K562 (cell line): ENCODE measurements around the gene UBE2L3. TPM values are rescaled to one million over a fixed set of nuclear protein-coding genes. Genes with fewer than 3 reads are reported as not detected.

Experiments used
- CCNT2 ChIP-seq: IDR thresholded peaks from 2 replicates; pipeline ENCODE4 v1.6.1; 2011; ENCODE audit warnings: borderline replicate concordance, low read depth, mild to moderate bottlenecking, moderate library complexity, mixed read lengths, low read length; ENCODE audit not compliant: insufficient read length; ENCODE audit errors: extremely low read depth
- EHMT2 ChIP-seq: fragments of 450-650 bp; IDR thresholded peaks from 2 replicates; pipeline ENCODE4 v1.6.1; 2018; ENCODE audit warnings: antibody characterized with exemption
- GABPA ChIP-seq: fragments of 200-800 bp; sonication (Bioruptor generic); conservative IDR thresholded peaks from 2 replicates; pipeline ENCODE4 v1.6.1; 2016; ENCODE audit warnings: low read depth, missing genetic modification characterization, missing compliant biosample characterization
- GTF2A2 ChIP-seq: IDR thresholded peaks from 2 replicates; pipeline ENCODE4 v1.6.1; 2016; ENCODE audit warnings: mild to moderate bottlenecking, missing genetic modification characterization, missing compliant biosample characterization
- GTF2F1 ChIP-seq: IDR thresholded peaks from 2 replicates; pipeline ENCODE4 v1.6.1; 2011; ENCODE audit warnings: low read depth, low read length, improper control_type of control experiment
- HOXB6 ChIP-seq: fragments of 250-450 bp; sonication (Bioruptor Pico); IDR thresholded peaks from 2 replicates; pipeline ENCODE4 v1.5.1; 2022; ENCODE audit warnings: mild to moderate bottlenecking, borderline replicate concordance
- JUN ChIP-seq, 2 experiments: sonication (generic) in 1 of 2; formaldehyde crosslinking in 1 of 2; IDR thresholded peaks; 2 replicates each; pipeline versions ENCODE4 v1.6.1 to v1.8.0; 2012 to 2022; ENCODE audit warnings: borderline replicate concordance in 2 of 2, mild to moderate bottlenecking in 2 of 2, improper control_type of control experiment in 1 of 2, low read depth in 1 of 2, low read length in 1 of 2, missing genetic modification reagents in 1 of 2
- MEIS2 ChIP-seq: fragments of 450-650 bp; IDR thresholded peaks from 2 replicates; pipeline ENCODE4 v1.6.1; 2014; ENCODE audit warnings: mild to moderate bottlenecking; ENCODE audit not compliant: partially characterized antibody
- POLR2AphosphoS2 ChIP-seq: IDR thresholded peaks from 2 replicates; pipeline ENCODE4 v1.6.1; 2012; ENCODE audit warnings: low read length, improper control_type of control experiment
- RBM39 ChIP-seq: fragments of 200-400 bp; formaldehyde crosslinking; optimal IDR thresholded peaks from 2 replicates; pipeline ENCODE3; 2018; ENCODE audit warnings: low read depth, low read length
- SIRT6 ChIP-seq: IDR thresholded peaks from one replicate; pipeline ENCODE4 v1.6.1; 2012; ENCODE audit warnings: low read depth, mild to moderate bottlenecking, control low read depth, inconsistent platforms, low read length, moderate library complexity
- SMC3 ChIP-seq: conservative IDR thresholded peaks from 2 replicates; pipeline ENCODE4 v1.6.1; 2011; ENCODE audit warnings: low read depth, low read length, improper control_type of control experiment; ENCODE audit not compliant: insufficient read depth
- WHSC1 ChIP-seq: IDR thresholded peaks from one replicate; pipeline ENCODE4 v1.6.1; 2012; ENCODE audit warnings: low read length, control low read depth, inconsistent platforms
- polyA plus RNA-seq, 8 experiments: library from polyadenylated mRNA; depleted of rRNA in 4 of 8; stranded (reverse) in 5 of 8; unstranded in 3 of 8; fragments of >200 nt; fragmentation: Nextera tagmentation in 2 of 8; fragmentation: Illumina TruSeq in 1 of 8; extraction: Ambion mirVana in 2 of 8; extraction: Trizol in 1 of 8; gene quantifications; 2 replicates each; pipeline versions ENCODE4 v1.2.1 to v1.2.3, GENCODE V29; 2011 to 2014; ENCODE audit warnings: inconsistent platforms in 1 of 8, missing spikeins in 1 of 8
- total RNA-seq, 7 experiments: library from RNA; depleted of rRNA in 6 of 7; stranded (reverse); fragments of >200 nt in 6 of 7; fragmentation: Illumina TruSeq in 2 of 7; extraction: Trizol in 2 of 7; gene quantifications; 2 replicates each; pipeline versions ENCODE4 v1.2.1 to v1.2.3, GENCODE V29; 2011 to 2021; ENCODE audit warnings: low replicate concordance in 1 of 7
- TF ChIP-seq, protein P1 (sequence below): sonication (generic); formaldehyde crosslinking; IDR thresholded peaks from 2 replicates; pipeline ENCODE4 v1.8.1; 2023; ENCODE audit warnings: mild to moderate bottlenecking, missing genetic modification reagents, moderate library complexity
- TF ChIP-seq, protein P2 (sequence below): fragments of 450-650 bp; IDR thresholded peaks from 2 replicates; pipeline ENCODE4 v1.6.1; 2016; ENCODE audit warnings: mild to moderate bottlenecking, moderate library complexity

Gene UBE2L3
- total and polyA plus RNA-seq, 9 of the 15 experiments (the other 6 are each of a cell fraction or from before 2014, with no cell fraction given): 215 to 625 (median 285) TPM

DNA sequence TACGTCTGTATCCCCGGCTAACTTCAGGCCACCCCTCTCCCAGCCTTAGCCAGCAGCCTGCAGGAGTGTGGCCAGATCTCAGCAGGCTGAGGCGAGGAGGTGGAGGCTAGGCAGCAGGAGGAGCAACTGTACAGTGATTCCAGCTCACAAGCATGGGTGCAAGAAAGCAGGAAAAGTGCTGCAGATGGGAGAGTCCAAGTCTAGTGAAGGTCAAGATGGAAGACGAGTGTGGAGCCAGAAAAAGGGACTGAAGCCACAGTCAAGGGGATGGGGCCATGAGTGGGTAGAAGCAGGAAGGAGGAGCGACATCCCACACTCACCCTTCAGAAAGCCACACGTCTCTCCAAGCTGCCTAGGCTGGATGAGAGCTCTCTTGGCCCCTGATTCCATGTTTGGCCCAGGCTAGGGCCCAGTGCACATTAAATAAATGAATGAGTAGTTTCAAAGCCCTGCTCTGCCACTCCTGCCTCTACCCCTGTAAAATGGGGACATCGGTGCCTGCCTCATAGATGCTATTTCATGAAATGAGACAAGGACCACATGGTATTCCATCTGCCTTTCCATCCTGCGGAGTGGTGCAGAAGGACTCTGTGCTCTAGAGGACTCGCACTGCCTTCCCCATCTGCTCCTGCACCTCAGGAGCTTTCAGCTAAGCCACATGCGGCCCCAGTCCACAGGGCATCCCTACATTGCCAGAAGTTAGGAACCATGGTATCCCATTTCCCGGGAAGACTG, 59.4 kb downstream of the UBE2L3 start (continued):
- TF ChIP-seq EHMT2: no peak
- TF ChIP-seq, protein P1, sequence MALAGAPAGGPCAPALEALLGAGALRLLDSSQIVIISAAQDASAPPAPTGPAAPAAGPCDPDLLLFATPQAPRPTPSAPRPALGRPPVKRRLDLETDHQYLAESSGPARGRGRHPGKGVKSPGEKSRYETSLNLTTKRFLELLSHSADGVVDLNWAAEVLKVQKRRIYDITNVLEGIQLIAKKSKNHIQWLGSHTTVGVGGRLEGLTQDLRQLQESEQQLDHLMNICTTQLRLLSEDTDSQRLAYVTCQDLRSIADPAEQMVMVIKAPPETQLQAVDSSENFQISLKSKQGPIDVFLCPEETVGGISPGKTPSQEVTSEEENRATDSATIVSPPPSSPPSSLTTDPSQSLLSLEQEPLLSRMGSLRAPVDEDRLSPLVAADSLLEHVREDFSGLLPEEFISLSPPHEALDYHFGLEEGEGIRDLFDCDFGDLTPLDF (CRISPR knock-in tag): peak; percentile 39; the same call in 1 of the 2 replicates
- TF ChIP-seq SIRT6: no peak
- TF ChIP-seq GTF2A2: no peak
- TF ChIP-seq HOXB6 (CRISPR knock-in tag): no peak
- 0 out of 2 replicates have a peak, but pooled peaks have one; percentile 23 for TF ChIP-seq SMC3
- TF ChIP-seq JUN (IDR thresholded peaks at IDR 0.05; ENCODE audit: borderline replicate concordance, low read depth, low read length): 0 out of 2 replicates have a peak, but pooled peaks have one; percentile 30
- TF ChIP-seq JUN (CRISPR knock-in tag; IDR thresholded peaks at IDR 0.05; ENCODE audit: borderline replicate concordance): no peak
- TF ChIP-seq MEIS2: no peak
- TF ChIP-seq GTF2F1: peak; percentile 50; the same call in 1 of the 2 replicates
- peak; percentile 89 for TF ChIP-seq POLR2AphosphoS2
- no peak for TF ChIP-seq RBM39
- no peak for TF ChIP-seq WHSC1
- TF ChIP-seq GABPA (tag): no peak
- TF ChIP-seq CCNT2: no peak
- TF ChIP-seq, protein P2, sequence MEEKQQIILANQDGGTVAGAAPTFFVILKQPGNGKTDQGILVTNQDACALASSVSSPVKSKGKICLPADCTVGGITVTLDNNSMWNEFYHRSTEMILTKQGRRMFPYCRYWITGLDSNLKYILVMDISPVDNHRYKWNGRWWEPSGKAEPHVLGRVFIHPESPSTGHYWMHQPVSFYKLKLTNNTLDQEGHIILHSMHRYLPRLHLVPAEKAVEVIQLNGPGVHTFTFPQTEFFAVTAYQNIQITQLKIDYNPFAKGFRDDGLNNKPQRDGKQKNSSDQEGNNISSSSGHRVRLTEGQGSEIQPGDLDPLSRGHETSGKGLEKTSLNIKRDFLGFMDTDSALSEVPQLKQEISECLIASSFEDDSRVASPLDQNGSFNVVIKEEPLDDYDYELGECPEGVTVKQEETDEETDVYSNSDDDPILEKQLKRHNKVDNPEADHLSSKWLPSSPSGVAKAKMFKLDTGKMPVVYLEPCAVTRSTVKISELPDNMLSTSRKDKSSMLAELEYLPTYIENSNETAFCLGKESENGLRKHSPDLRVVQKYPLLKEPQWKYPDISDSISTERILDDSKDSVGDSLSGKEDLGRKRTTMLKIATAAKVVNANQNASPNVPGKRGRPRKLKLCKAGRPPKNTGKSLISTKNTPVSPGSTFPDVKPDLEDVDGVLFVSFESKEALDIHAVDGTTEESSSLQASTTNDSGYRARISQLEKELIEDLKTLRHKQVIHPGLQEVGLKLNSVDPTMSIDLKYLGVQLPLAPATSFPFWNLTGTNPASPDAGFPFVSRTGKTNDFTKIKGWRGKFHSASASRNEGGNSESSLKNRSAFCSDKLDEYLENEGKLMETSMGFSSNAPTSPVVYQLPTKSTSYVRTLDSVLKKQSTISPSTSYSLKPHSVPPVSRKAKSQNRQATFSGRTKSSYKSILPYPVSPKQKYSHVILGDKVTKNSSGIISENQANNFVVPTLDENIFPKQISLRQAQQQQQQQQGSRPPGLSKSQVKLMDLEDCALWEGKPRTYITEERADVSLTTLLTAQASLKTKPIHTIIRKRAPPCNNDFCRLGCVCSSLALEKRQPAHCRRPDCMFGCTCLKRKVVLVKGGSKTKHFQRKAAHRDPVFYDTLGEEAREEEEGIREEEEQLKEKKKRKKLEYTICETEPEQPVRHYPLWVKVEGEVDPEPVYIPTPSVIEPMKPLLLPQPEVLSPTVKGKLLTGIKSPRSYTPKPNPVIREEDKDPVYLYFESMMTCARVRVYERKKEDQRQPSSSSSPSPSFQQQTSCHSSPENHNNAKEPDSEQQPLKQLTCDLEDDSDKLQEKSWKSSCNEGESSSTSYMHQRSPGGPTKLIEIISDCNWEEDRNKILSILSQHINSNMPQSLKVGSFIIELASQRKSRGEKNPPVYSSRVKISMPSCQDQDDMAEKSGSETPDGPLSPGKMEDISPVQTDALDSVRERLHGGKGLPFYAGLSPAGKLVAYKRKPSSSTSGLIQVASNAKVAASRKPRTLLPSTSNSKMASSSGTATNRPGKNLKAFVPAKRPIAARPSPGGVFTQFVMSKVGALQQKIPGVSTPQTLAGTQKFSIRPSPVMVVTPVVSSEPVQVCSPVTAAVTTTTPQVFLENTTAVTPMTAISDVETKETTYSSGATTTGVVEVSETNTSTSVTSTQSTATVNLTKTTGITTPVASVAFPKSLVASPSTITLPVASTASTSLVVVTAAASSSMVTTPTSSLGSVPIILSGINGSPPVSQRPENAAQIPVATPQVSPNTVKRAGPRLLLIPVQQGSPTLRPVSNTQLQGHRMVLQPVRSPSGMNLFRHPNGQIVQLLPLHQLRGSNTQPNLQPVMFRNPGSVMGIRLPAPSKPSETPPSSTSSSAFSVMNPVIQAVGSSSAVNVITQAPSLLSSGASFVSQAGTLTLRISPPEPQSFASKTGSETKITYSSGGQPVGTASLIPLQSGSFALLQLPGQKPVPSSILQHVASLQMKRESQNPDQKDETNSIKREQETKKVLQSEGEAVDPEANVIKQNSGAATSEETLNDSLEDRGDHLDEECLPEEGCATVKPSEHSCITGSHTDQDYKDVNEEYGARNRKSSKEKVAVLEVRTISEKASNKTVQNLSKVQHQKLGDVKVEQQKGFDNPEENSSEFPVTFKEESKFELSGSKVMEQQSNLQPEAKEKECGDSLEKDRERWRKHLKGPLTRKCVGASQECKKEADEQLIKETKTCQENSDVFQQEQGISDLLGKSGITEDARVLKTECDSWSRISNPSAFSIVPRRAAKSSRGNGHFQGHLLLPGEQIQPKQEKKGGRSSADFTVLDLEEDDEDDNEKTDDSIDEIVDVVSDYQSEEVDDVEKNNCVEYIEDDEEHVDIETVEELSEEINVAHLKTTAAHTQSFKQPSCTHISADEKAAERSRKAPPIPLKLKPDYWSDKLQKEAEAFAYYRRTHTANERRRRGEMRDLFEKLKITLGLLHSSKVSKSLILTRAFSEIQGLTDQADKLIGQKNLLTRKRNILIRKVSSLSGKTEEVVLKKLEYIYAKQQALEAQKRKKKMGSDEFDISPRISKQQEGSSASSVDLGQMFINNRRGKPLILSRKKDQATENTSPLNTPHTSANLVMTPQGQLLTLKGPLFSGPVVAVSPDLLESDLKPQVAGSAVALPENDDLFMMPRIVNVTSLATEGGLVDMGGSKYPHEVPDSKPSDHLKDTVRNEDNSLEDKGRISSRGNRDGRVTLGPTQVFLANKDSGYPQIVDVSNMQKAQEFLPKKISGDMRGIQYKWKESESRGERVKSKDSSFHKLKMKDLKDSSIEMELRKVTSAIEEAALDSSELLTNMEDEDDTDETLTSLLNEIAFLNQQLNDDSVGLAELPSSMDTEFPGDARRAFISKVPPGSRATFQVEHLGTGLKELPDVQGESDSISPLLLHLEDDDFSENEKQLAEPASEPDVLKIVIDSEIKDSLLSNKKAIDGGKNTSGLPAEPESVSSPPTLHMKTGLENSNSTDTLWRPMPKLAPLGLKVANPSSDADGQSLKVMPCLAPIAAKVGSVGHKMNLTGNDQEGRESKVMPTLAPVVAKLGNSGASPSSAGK: no peak
